HEK293 (cell line): Measurements from ENCODE around the gene PIGB.

ENCODE experiments used
- CTCF ChIA-PET: fragments of 350-600 bp; formaldehyde crosslinking; extraction: SDS; loops from one replicate; lab custom pipeline; 2021; ENCODE audit warnings: antibody characterized with exemption; lab: Yijun Ruan, JAX
- POLR2A ChIA-PET: fragments of 300-600 bp; formaldehyde crosslinking; extraction: SDS; loops from one replicate; lab custom pipeline; 2020; ENCODE audit warnings: antibody characterized with exemption, inconsistent platforms; lab: Yijun Ruan, JAX
- H3K27ac ChIP-seq: fragments of 200-500 bp; sonication (Bioruptor generic); 2 replicates; pipeline ENCODE4 v1.5.1; 2014; ENCODE audit warnings: low read depth, low read length, control low read depth, inconsistent platforms; ENCODE audit errors: extremely low read depth
- H3K36me3 ChIP-seq, 2 experiments: fragments of 200-500 bp in 1 of 2; sonication (Bioruptor generic) in 1 of 2; 1 replicate in 1 of 2; 2 replicates in 1 of 2; pipeline ENCODE4 v1.5.1; 2014 to 2017; ENCODE audit warnings: inconsistent platforms in 2 of 2, low read length in 2 of 2; ENCODE audit not compliant: control insufficient read depth in 2 of 2, insufficient read depth in 1 of 2
- H3K4me1 ChIP-seq: fragments of 200-500 bp; sonication (Bioruptor generic); 2 replicates; pipeline ENCODE4 v1.5.1; 2014; ENCODE audit warnings: mild to moderate bottlenecking, low read length, inconsistent platforms; ENCODE audit not compliant: control insufficient read depth, insufficient read depth
- H3K4me3 ChIP-seq: 2 replicates; pipeline ENCODE4 v1.5.1; 2011; ENCODE audit warnings: low read depth, mild to moderate bottlenecking, control low read depth, low read length, moderate library complexity
- H3K9me3 ChIP-seq: fragments of 200-500 bp; sonication (Bioruptor generic); 2 replicates; pipeline ENCODE4 v1.5.1; 2014; ENCODE audit warnings: low read depth, low read length, inconsistent platforms; ENCODE audit not compliant: control insufficient read depth, insufficient read depth
- EGR2 ChIP-seq: fragments of 450-650 bp; formaldehyde crosslinking; IDR thresholded peaks from 2 replicates; pipeline ENCODE4 v1.5.1; 2016; ENCODE audit warnings: low read depth, missing biosample characterization, missing genetic modification characterization
- GLI2 ChIP-seq: fragments of 450-650 bp; formaldehyde crosslinking; IDR thresholded peaks from 2 replicates; pipeline ENCODE4; 2017; ENCODE audit warnings: missing biosample characterization, missing genetic modification characterization, low read depth, borderline replicate concordance
- GLIS2 ChIP-seq: fragments of 450-650 bp; formaldehyde crosslinking; IDR thresholded peaks from 2 replicates; pipeline ENCODE4 v1.5.1; 2016; ENCODE audit warnings: missing biosample characterization, missing genetic modification characterization
- MEIS1 ChIP-seq: sonication (generic); formaldehyde crosslinking; IDR thresholded peaks from 2 replicates; pipeline ENCODE4 v1.8.1; 2022; ENCODE audit warnings: missing genetic modification reagents, mild to moderate bottlenecking, borderline replicate concordance
- PATZ1 ChIP-seq: fragments of 450-650 bp; formaldehyde crosslinking; IDR thresholded peaks from 2 replicates; pipeline ENCODE4 v1.5.1; 2016; ENCODE audit warnings: missing biosample characterization, missing genetic modification characterization
- RBAK ChIP-seq: fragments of 450-650 bp; formaldehyde crosslinking; IDR thresholded peaks from 2 replicates; pipeline ENCODE4 v1.5.1; 2016; ENCODE audit warnings: missing biosample characterization, missing genetic modification characterization
- SALL2 ChIP-seq: fragments of 450-650 bp; formaldehyde crosslinking; IDR thresholded peaks from 2 replicates; pipeline ENCODE4 v1.5.0; 2017; ENCODE audit warnings: missing biosample characterization, mild to moderate bottlenecking, missing genetic modification characterization, borderline replicate concordance
- ZBTB1 ChIP-seq: fragments of 450-650 bp; formaldehyde crosslinking; IDR thresholded peaks from 2 replicates; pipeline ENCODE4 v1.5.1; 2016; ENCODE audit warnings: missing biosample characterization, missing genetic modification characterization
- ZBTB17 ChIP-seq: fragments of 450-650 bp; formaldehyde crosslinking; IDR thresholded peaks from 2 replicates; pipeline ENCODE4 v1.5.1; 2016; ENCODE audit warnings: missing biosample characterization, missing genetic modification characterization
- ZNF112 ChIP-seq: fragments of 450-650 bp; formaldehyde crosslinking; IDR thresholded peaks from 2 replicates; pipeline ENCODE4 v1.5.0; 2017; ENCODE audit warnings: missing biosample characterization, missing genetic modification characterization
- ZNF114 ChIP-seq: fragments of 450-650 bp; formaldehyde crosslinking; IDR thresholded peaks from 2 replicates; pipeline ENCODE4 v1.5.0; 2017; ENCODE audit warnings: missing biosample characterization, missing genetic modification characterization
- ZNF16 ChIP-seq: fragments of 450-650 bp; formaldehyde crosslinking; IDR thresholded peaks from 2 replicates; pipeline ENCODE4 v1.5.1; 2016; ENCODE audit warnings: low read depth, missing biosample characterization, missing genetic modification characterization
- ZNF211 ChIP-seq: fragments of 450-650 bp; formaldehyde crosslinking; IDR thresholded peaks from 2 replicates; pipeline ENCODE4 v1.5.1; 2016; ENCODE audit warnings: low read depth, missing biosample characterization, missing genetic modification characterization
- ZNF223 ChIP-seq: fragments of 450-650 bp; formaldehyde crosslinking; IDR thresholded peaks from 2 replicates; pipeline ENCODE4 v1.5.1; 2016; ENCODE audit warnings: missing biosample characterization, missing genetic modification characterization
- ZNF335 ChIP-seq: fragments of 450-650 bp; formaldehyde crosslinking; conservative IDR thresholded peaks from 2 replicates; pipeline ENCODE4 v1.5.1; 2016; ENCODE audit warnings: missing biosample characterization, missing genetic modification characterization
- ZNF341 ChIP-seq: fragments of 450-650 bp; formaldehyde crosslinking; IDR thresholded peaks from 2 replicates; pipeline ENCODE4; 2016; ENCODE audit warnings: low read depth, missing biosample characterization, missing genetic modification characterization
- ZNF350 ChIP-seq: fragments of 450-650 bp; formaldehyde crosslinking; IDR thresholded peaks from 2 replicates; pipeline ENCODE4 v1.5.0; 2017; ENCODE audit warnings: missing biosample characterization, mild to moderate bottlenecking, missing genetic modification characterization
- ZNF366 ChIP-seq: fragments of 450-650 bp; formaldehyde crosslinking; conservative IDR thresholded peaks from 2 replicates; pipeline ENCODE4 v1.5.1; 2016; ENCODE audit warnings: missing biosample characterization, missing genetic modification characterization
- ZNF510 ChIP-seq: fragments of 450-650 bp; formaldehyde crosslinking; IDR thresholded peaks from 2 replicates; pipeline ENCODE4 v1.5.1; 2018; ENCODE audit warnings: mild to moderate bottlenecking, missing genetic modification characterization, missing biosample characterization; ENCODE audit not compliant: insufficient replicate concordance
- ZNF600 ChIP-seq: fragments of 450-650 bp; formaldehyde crosslinking; IDR thresholded peaks from 2 replicates; pipeline ENCODE4 v1.5.1; 2016; ENCODE audit warnings: missing biosample characterization, missing genetic modification characterization
- ZNF621 ChIP-seq: fragments of 450-650 bp; formaldehyde crosslinking; IDR thresholded peaks from 2 replicates; pipeline ENCODE4 v1.5.1; 2017; ENCODE audit warnings: missing biosample characterization, missing genetic modification characterization
- ZNF660 ChIP-seq: fragments of 450-650 bp; IDR thresholded peaks from 2 replicates; pipeline ENCODE4 v1.5.1; 2018; ENCODE audit warnings: missing biosample characterization, mild to moderate bottlenecking, missing genetic modification characterization
- ZNF707 ChIP-seq: fragments of 450-650 bp; formaldehyde crosslinking; IDR thresholded peaks from 2 replicates; pipeline ENCODE4 v1.5.1; 2016; ENCODE audit warnings: missing biosample characterization, missing genetic modification characterization
- TF ChIP-seq, protein P1 (sequence below): fragments of 450-650 bp; formaldehyde crosslinking; IDR thresholded peaks from 2 replicates; pipeline ENCODE4 v1.5.1; 2016; ENCODE audit warnings: missing biosample characterization, missing genetic modification characterization, borderline replicate concordance
- TF ChIP-seq, protein P2 (sequence below): fragments of 450-650 bp; IDR thresholded peaks from 2 replicates; pipeline ENCODE4 v1.5.1; 2018; ENCODE audit warnings: missing biosample characterization, mild to moderate bottlenecking, missing genetic modification characterization

Gene PIGB

GRCh38 chr15:55288006-55288717 is 30.9 kb upstream of the PIGB start:
- POLR2A ChIA-PET, result no interaction called here
- Histone ChIP-seq H3K4me3 (no peak overlapping the region), H3K9me3 (no peaks in the 10 kb centered on the region), H3K4me1 (peaks cover 2% of the 10 kb centered on the region; the same call in 1 of the 2 replicates), H3K36me3 (no peaks in the 10 kb centered on the region), H3K27ac (no peak overlapping the region)
- TF ChIP-seq ZNF621 (tag by site-specific recombination) (no peak), ZNF350 (tag by site-specific recombination) (no peak), ZNF366 (peak; percentile 70), ZNF223 (no peak)
- CTCF ChIA-PET, result no interaction called here

DNA sequence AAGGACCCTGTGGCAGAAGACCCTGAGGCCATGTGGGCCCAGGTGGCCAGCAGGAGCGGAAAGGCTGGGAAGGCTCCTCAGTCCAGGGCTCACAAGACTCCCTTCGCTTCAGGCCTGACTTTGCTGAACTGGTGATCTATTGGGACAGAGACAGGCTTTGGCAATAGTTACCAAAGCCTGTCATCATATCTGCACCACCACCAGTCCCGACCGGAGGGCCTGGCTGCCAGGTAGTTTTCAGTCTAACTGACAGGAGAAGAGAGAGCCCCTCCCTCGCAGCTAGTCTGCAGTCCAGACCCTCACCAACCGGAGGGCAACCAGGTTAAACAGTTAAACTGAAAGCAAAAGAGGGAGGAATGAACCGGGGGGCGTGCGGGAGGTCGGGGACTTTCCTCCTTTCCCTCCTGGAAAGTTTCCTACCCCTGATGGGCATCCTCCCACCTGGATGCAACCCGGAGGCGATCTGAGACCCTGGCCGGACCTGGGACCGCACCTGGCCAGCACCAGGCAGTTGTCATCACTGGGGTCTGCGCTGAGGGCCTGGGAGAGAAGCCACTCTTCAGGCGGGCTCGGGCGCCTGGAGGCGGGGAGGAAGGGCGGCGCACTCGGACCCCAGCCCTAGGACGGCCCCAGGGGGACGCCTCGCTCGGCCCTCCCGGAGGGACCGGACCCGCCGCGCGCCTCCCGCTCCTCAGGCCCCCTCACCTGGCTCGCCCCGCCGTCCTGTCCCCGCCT is 29.8 kb upstream of the PIGB start:
- Histone ChIP-seq H3K27ac (peak overlapping the region; percentile 76; the same call in 1 of the 2 replicates), H3K4me3 (peak overlapping the region; percentile 70), H3K4me1 (peaks cover 2% of the 10 kb centered on the region; the same call in 1 of the 2 replicates), H3K9me3 (no peaks in the 10 kb centered on the region), H3K36me3 (no peaks in the 10 kb centered on the region)
- ChIA-PET POLR2A (no interaction called here), CTCF (no interaction called here)
- TF ChIP-seq EGR2 (no peak), SALL2 (tag by site-specific recombination) (no peak), RBAK (tag by site-specific recombination) (no peak), MEIS1 (CRISPR knock-in tag) (no peak), ZNF341 (tag by site-specific recombination) (peak; percentile 20; the same call in 1 of the 2 replicates), ZNF510 (tag by site-specific recombination) (no peak), ZBTB1 (no peak), GLIS2 (tag by site-specific recombination) (peak; percentile 30; the same call in 1 of the 2 replicates), ZNF112 (tag by site-specific recombination) (no peak), ZBTB17 (peak; percentile 55), ZNF707 (tag by site-specific recombination) (no peak), GLI2 (tag by site-specific recombination) (no peak), ZNF660 (tag by site-specific recombination) (no peak), ZNF335 (peak; percentile 70), ZNF600 (tag by site-specific recombination) (no peak), PATZ1 (tag by site-specific recombination) (peak; percentile 12; the same call in 1 of the 2 replicates), ZNF16 (tag by site-specific recombination) (no peak), ZNF211 (tag by site-specific recombination) (no peak), ZNF114 (tag by site-specific recombination) (no peak)
- TF ChIP-seq, protein P1, sequence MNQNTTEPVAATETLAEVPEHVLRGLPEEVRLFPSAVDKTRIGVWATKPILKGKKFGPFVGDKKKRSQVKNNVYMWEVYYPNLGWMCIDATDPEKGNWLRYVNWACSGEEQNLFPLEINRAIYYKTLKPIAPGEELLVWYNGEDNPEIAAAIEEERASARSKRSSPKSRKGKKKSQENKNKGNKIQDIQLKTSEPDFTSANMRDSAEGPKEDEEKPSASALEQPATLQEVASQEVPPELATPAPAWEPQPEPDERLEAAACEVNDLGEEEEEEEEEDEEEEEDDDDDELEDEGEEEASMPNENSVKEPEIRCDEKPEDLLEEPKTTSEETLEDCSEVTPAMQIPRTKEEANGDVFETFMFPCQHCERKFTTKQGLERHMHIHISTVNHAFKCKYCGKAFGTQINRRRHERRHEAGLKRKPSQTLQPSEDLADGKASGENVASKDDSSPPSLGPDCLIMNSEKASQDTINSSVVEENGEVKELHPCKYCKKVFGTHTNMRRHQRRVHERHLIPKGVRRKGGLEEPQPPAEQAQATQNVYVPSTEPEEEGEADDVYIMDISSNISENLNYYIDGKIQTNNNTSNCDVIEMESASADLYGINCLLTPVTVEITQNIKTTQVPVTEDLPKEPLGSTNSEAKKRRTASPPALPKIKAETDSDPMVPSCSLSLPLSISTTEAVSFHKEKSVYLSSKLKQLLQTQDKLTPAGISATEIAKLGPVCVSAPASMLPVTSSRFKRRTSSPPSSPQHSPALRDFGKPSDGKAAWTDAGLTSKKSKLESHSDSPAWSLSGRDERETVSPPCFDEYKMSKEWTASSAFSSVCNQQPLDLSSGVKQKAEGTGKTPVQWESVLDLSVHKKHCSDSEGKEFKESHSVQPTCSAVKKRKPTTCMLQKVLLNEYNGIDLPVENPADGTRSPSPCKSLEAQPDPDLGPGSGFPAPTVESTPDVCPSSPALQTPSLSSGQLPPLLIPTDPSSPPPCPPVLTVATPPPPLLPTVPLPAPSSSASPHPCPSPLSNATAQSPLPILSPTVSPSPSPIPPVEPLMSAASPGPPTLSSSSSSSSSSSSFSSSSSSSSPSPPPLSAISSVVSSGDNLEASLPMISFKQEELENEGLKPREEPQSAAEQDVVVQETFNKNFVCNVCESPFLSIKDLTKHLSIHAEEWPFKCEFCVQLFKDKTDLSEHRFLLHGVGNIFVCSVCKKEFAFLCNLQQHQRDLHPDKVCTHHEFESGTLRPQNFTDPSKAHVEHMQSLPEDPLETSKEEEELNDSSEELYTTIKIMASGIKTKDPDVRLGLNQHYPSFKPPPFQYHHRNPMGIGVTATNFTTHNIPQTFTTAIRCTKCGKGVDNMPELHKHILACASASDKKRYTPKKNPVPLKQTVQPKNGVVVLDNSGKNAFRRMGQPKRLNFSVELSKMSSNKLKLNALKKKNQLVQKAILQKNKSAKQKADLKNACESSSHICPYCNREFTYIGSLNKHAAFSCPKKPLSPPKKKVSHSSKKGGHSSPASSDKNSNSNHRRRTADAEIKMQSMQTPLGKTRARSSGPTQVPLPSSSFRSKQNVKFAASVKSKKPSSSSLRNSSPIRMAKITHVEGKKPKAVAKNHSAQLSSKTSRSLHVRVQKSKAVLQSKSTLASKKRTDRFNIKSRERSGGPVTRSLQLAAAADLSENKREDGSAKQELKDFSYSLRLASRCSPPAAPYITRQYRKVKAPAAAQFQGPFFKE (tag by site-specific recombination), result no peak
- TF ChIP-seq, protein P2, sequence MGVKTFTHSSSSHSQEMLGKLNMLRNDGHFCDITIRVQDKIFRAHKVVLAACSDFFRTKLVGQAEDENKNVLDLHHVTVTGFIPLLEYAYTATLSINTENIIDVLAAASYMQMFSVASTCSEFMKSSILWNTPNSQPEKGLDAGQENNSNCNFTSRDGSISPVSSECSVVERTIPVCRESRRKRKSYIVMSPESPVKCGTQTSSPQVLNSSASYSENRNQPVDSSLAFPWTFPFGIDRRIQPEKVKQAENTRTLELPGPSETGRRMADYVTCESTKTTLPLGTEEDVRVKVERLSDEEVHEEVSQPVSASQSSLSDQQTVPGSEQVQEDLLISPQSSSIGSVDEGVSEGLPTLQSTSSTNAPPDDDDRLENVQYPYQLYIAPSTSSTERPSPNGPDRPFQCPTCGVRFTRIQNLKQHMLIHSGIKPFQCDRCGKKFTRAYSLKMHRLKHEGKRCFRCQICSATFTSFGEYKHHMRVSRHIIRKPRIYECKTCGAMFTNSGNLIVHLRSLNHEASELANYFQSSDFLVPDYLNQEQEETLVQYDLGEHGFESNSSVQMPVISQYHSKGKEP, result no peak
